Lung (tissue), 12 donors: ENCODE results near the gene EQTN. TPM values are rescaled to one million over a fixed set of nuclear protein-coding genes. Genes with fewer than 3 reads are reported as not detected.

Experiments used
- ATAC-seq: fragments of 200-7000 bp; cut with Tn5 transposase; one replicate; pipeline ENCODE4 v1.9.1; 2020; ENCODE audit warnings: moderate number of reproducible peaks; ENCODE audit not compliant: insufficient read depth, low FRiP score
- DNase-seq, 3 donors: peaks; one replicate each; pipeline ENCODE4 v3.0.0-alpha.2; 2013 to 2017
- H3K27ac ChIP-seq, 2 donors: one replicate each; pipeline ENCODE4 v1.5.1; 2013; ENCODE audit warnings: mild to moderate bottlenecking in 2 of 2, moderate library complexity in 2 of 2, control low read depth in 1 of 2, inconsistent platforms in 1 of 2, low read depth in 1 of 2, low read length in 1 of 2
- H3K27me3 ChIP-seq, 3 donors: one replicate each; pipeline ENCODE4 v1.5.1; 2013; ENCODE audit warnings: low read length in 2 of 3; ENCODE audit not compliant: control insufficient read depth in 3 of 3, insufficient read depth in 3 of 3
- H3K36me3 ChIP-seq, 4 donors: one replicate each; pipeline ENCODE4 v1.5.1; 2013; ENCODE audit warnings: low read length in 4 of 4, mild to moderate bottlenecking in 1 of 4, moderate library complexity in 1 of 4; ENCODE audit not compliant: control insufficient read depth in 4 of 4, insufficient read depth in 4 of 4
- H3K4me1 ChIP-seq, 5 donors: one replicate each; pipeline ENCODE4 v1.5.1; 2013; ENCODE audit warnings: low read length in 5 of 5, mild to moderate bottlenecking in 2 of 5, moderate library complexity in 1 of 5; ENCODE audit not compliant: control insufficient read depth in 5 of 5, insufficient read depth in 5 of 5
- H3K4me3 ChIP-seq: one replicate; pipeline ENCODE4 v1.5.1; 2013; ENCODE audit warnings: mild to moderate bottlenecking, control low read depth, moderate library complexity
- H3K9ac ChIP-seq, 2 donors: one replicate each; pipeline ENCODE4 v1.5.1; 2013; ENCODE audit warnings: low read length in 2 of 2, control low read depth in 1 of 2; ENCODE audit not compliant: insufficient read depth in 1 of 2
- H3K9me3 ChIP-seq, 4 donors: one replicate each; pipeline ENCODE4 v1.5.1; 2013; ENCODE audit warnings: low read length in 3 of 4, mild to moderate bottlenecking in 1 of 4, moderate library complexity in 1 of 4; ENCODE audit not compliant: control insufficient read depth in 4 of 4, insufficient read depth in 3 of 4
- CTCF ChIP-seq: IDR thresholded peaks from 2 replicates; pipeline ENCODE4 v1.5.1; 2012; ENCODE audit warnings: mild to moderate bottlenecking; ENCODE audit errors: control extremely low read depth, extremely low read depth
- WGBS, 2 donors: extraction: QIAGEN DNeasy Blood & Tissue Kit; methylation state at CpG; one replicate each; pipeline ENCODE4 v1.1.7; 2013; 5-methylcytosine and 5-hydroxymethylcytosine counted together
- polyA plus RNA-seq, 2 donors: library from polyadenylated mRNA; stranded (reverse); fragments of 200-250 nt; gene quantifications; one replicate each; pipeline ENCODE4 v1.2.1, GENCODE V29; 2013
- total RNA-seq, 2 donors: library from RNA; depleted of rRNA in 1 of 2; stranded (reverse); fragments of >200 nt in 1 of 2; gene quantifications; one replicate each; pipeline ENCODE4 v1.2.1, GENCODE V29; 2014 to 2021
- donor health status: control.
- donor health status: control.
- donor health status: Bipolar disorder and iron deficiency.
- donor health status: healthy.
- donor health status: DM: yes; HTN: yes; CAD: no.

Gene EQTN
- total and polyA plus RNA-seq, 4 donors, result 0.26 to 1.5 TPM; not detected in 2

- ATAC-seq (no peak), DNase-seq (no peak)
- TF ChIP-seq CTCF, result no peak
- Histone ChIP-seq H3K27ac (no peak overlapping the region), H3K4me1 (no peaks in the 10 kb centered on the region), H3K36me3 (no peaks in the 10 kb centered on the region), H3K9ac (no peak overlapping the region), H3K27me3 (no peaks in the 10 kb centered on the region), H3K9me3 (peaks cover 0 to 1% (median 0%) of the 10 kb centered on the region in 4 donors), H3K4me3 (no peak overlapping the region)
- 75 to 77% methylated on average over 2 of the region's 2 CpGs for WGBS, 2 donors
Observed at GRCh38 chr9:27310582-27310981, 13.6 kb upstream of the EQTN start.

GRCh38 chr9:27308691-27309390, 11.9 kb upstream of the EQTN start:
- DNase-seq, result no peak
- Histone ChIP-seq H3K4me3 (no peak overlapping the region), H3K4me1 (no peaks in the 10 kb centered on the region), H3K9ac (no peak overlapping the region), H3K27ac (no peak overlapping the region), H3K9me3 (no peaks in the 10 kb centered on the region), H3K27me3 (no peaks in the 10 kb centered on the region), H3K36me3 (no peaks in the 10 kb centered on the region)
- no peak for ATAC-seq
- WGBS, 2 donors, result 86 to 90% methylated on average over 4 of the region's 4 CpGs
- no peak for TF ChIP-seq CTCF

- no peaks in the 10 kb centered on the region for H3K27me3 ChIP-seq
- H3K27ac ChIP-seq, result no peak overlapping the region
- 92 to 93% methylated on average over 1 of the region's 1 CpG for WGBS, 2 donors
- H3K9ac ChIP-seq, result no peak overlapping the region
- no peaks in the 10 kb centered on the region for H3K36me3 ChIP-seq
- H3K4me1 ChIP-seq, result no peaks in the 10 kb centered on the region
- no peak overlapping the region for H3K4me3 ChIP-seq
- no peak for DNase-seq
- no peak for TF ChIP-seq CTCF
- no peak for ATAC-seq
- H3K9me3 ChIP-seq, result peaks cover 0 to 2% (median 0%) of the 10 kb centered on the region in 4 donors
Observed at GRCh38 chr9:27304521-27304920, 7.6 kb upstream of the EQTN start.

GRCh38 chr9:27303219-27303618, 6.3 kb upstream of the EQTN start:
- Histone ChIP-seq H3K9ac (no peak overlapping the region), H3K36me3 (no peaks in the 10 kb centered on the region), H3K9me3 (peaks cover 0 to 2% (median 0%) of the 10 kb centered on the region in 4 donors), H3K4me1 (no peaks in the 10 kb centered on the region), H3K27me3 (no peaks in the 10 kb centered on the region), H3K4me3 (no peak overlapping the region), H3K27ac (no peak overlapping the region)
- ATAC-seq (no peak), DNase-seq (no peak)
- no peak for TF ChIP-seq CTCF
- 52 to 63% methylated on average over 6 of the region's 6 CpGs for whole genome bisulfite sequencing, 2 donors
